Tibial artery (tissue), 4 donors: Measurements from ENCODE around the gene RPTOR.
"Not testable (repeated sequence)": the region's sequence is repeated elsewhere in the genome, so short reads cannot be mapped to it uniquely, and the experiment has no call there.

Source experiments
- DNase-seq, 2 donors: peaks; one replicate each; pipeline ENCODE4 v3.0.0-alpha.2; 2019
- H3K27ac ChIP-seq, 2 donors: fragments of 200-600 bp; sonication (generic) in 1 of 2; 1 replicate in 1 of 2; 2 replicates in 1 of 2; pipeline ENCODE4 v1.5.1; 2018 to 2019; ENCODE audit warnings: mild to moderate bottlenecking in 1 of 2
- H3K27me3 ChIP-seq, 2 donors: fragments of 200-600 bp; sonication (generic) in 1 of 2; one replicate each; pipeline versions ENCODE4 v1.5.1 to v1.6.0; 2016 to 2019
- H3K36me3 ChIP-seq, 3 donors: fragments of 200-600 bp; sonication (generic) in 2 of 3; one replicate each; pipeline ENCODE4 v1.5.1; 2016 to 2019; ENCODE audit warnings: mild to moderate bottlenecking in 2 of 3
- H3K4me1 ChIP-seq, 4 donors: fragments of 200-600 bp; sonication (generic) in 2 of 4; 1 replicate in 3 of 4; 2 replicates in 1 of 4; pipeline ENCODE4 v1.5.1; 2016 to 2019
- H3K4me3 ChIP-seq, 2 donors: fragments of 200-600 bp; sonication (generic) in 1 of 2; 1 replicate in 1 of 2; 2 replicates in 1 of 2; pipeline ENCODE4 v1.5.1; 2018 to 2019; ENCODE audit warnings: mild to moderate bottlenecking in 2 of 2
- H3K9me3 ChIP-seq, 3 donors: fragments of 200-600 bp; sonication (generic) in 1 of 3; one replicate each; pipeline ENCODE4 v1.5.1; 2016 to 2019
- CTCF ChIP-seq, 2 experiments: fragments of 200-600 bp in 1 of 2; fragments of 450-650 bp in 1 of 2; IDR thresholded peaks; one replicate each; pipeline ENCODE4 v1.5.1; 2017 to 2019; ENCODE audit warnings: antibody characterized with exemption in 2 of 2, mild to moderate bottlenecking in 1 of 2, moderate library complexity in 1 of 2
- intact Hi-C: fragments of 100-400 bp; cut with DNase I; formaldehyde crosslinking; loops from one replicate; pipeline ENCODE4 v1.15.0; 2023; ENCODE audit warnings: low total_unique reads

Gene RPTOR

GRCh38 chr17:80698297-80698696 lies 153.7 kb downstream of the RPTOR start:
- no peaks in the 10 kb centered on the region for H3K27me3 ChIP-seq
- no peak overlapping the region for H3K27ac ChIP-seq
- DNase-seq, result no peak
- no peaks in the 10 kb centered on the region for H3K9me3 ChIP-seq
- H3K4me3 ChIP-seq, result no peak overlapping the region
- H3K36me3 ChIP-seq, result no peaks in the 10 kb centered on the region
- no peaks in the 10 kb centered on the region for H3K4me1 ChIP-seq
- intact Hi-C loops, result loop anchor here (5.0 kb wide), 1 partner anchor 564 kb away; no protein-coding TSS in a partner anchor
- TF ChIP-seq CTCF (IDR thresholded peaks at IDR 0.05), result no peak

- intact Hi-C loops, result loop anchor here (5.0 kb wide), 1 partner anchor 563 kb away; no protein-coding TSS in a partner anchor
- H3K9me3 ChIP-seq, H3K4me1 ChIP-seq, H3K27me3 ChIP-seq, H3K27ac ChIP-seq, H3K4me3 ChIP-seq, DNase-seq, H3K36me3 ChIP-seq: not testable (repeated sequence)
Measured at GRCh38 chr17:80699205-80699604, 154.6 kb downstream of the RPTOR start.

GRCh38 chr17:80701730-80702129 lies 157.1 kb downstream of the RPTOR start:
- H3K27me3 ChIP-seq, result no peaks in the 10 kb centered on the region
- H3K36me3 ChIP-seq, result no peaks in the 10 kb centered on the region
- TF ChIP-seq CTCF (IDR thresholded peaks at IDR 0.05), result no peak
- no peak overlapping the region for H3K4me3 ChIP-seq
- peak in 1 of 2 donors; percentile 57 for DNase-seq
- peaks cover 0 to 5% (median 0%) of the 10 kb centered on the region in 4 donors for H3K4me1 ChIP-seq
- intact Hi-C loops, result no loop called here
- no peaks in the 10 kb centered on the region for H3K9me3 ChIP-seq
- H3K27ac ChIP-seq, result no peak overlapping the region

- Histone ChIP-seq H3K27me3 (no peaks in the 10 kb centered on the region), H3K9me3 (no peaks in the 10 kb centered on the region), H3K4me3 (no peak overlapping the region), H3K4me1 (peaks cover 0 to 5% (median 0%) of the 10 kb centered on the region in 4 donors), H3K27ac (no peak overlapping the region), H3K36me3 (no peaks in the 10 kb centered on the region)
- intact Hi-C loops, result no loop called here
- no peak for TF ChIP-seq CTCF (IDR thresholded peaks at IDR 0.05)
- DNase-seq, result no peak
Measured at GRCh38 chr17:80702315-80703141, 157.9 kb downstream of the RPTOR start.

GRCh38 chr17:80703142-80703478 lies 158.5 kb downstream of the RPTOR start:
- no peak for DNase-seq
- TF ChIP-seq CTCF (IDR thresholded peaks at IDR 0.05), result no peak
- Histone ChIP-seq H3K9me3 (no peaks in the 10 kb centered on the region), H3K4me3 (no peak overlapping the region), H3K27me3 (no peaks in the 10 kb centered on the region), H3K36me3 (peaks cover 0 to 2% (median under 1%) of the 10 kb centered on the region in 3 donors), H3K27ac (no peak overlapping the region), H3K4me1 (peaks cover 0 to 5% (median 0%) of the 10 kb centered on the region in 4 donors)
- intact Hi-C loops, result no loop called here

GRCh38 chr17:80704381-80704819 lies 159.8 kb downstream of the RPTOR start:
- H3K4me1 ChIP-seq, result peaks cover 0 to 5% (median 0%) of the 10 kb centered on the region in 4 donors
- no peak overlapping the region for H3K4me3 ChIP-seq
- no peak for TF ChIP-seq CTCF (IDR thresholded peaks at IDR 0.05)
- no peaks in the 10 kb centered on the region for H3K9me3 ChIP-seq
- DNase-seq, result no peak
- no peak overlapping the region for H3K27ac ChIP-seq
- intact Hi-C loops, result no loop called here
- no peaks in the 10 kb centered on the region for H3K27me3 ChIP-seq
- H3K36me3 ChIP-seq, result peaks cover 7 to 13% (median 10%) of the 10 kb centered on the region in 3 donors
